HG03045 (cell line): ENCODE measurements around the gene PNKD.

Experiments used
- ATAC-seq: cut with Tn5 transposase; IDR thresholded peaks from one replicate; pipeline ENCODE4 v1.9.1; 2021; ENCODE audit warnings: mild to moderate bottlenecking, moderate library complexity; ENCODE audit not compliant: unreplicated experiment

The PNKD gene

DNA sequence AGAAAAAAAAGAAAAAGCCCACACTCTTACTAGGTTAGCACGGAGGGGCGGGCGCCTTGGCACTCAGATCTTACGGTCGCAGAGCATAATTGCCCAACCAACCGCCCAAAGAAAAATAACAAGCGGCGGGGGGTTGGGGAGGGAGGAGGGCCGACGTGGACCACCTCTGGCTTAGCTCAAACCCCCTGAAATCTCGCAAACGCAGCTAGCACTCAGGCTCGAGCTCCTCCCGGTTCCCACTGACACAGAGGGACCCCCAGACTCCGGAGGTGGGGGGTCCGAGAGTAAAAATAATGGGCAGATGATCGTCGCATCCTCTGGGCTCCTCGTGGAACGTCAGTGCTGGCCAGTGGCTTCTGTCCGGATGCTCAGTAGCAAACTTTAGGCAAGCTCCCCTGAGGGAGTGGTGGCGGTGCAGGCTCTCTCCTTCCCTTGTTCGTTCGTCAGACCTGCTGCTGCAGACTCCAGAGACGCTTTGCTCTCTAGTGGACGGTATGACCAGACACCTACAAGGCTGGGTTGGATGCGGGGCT lies 98.4 kb downstream of the PNKD start:
- ATAC-seq = no peak

DNA sequence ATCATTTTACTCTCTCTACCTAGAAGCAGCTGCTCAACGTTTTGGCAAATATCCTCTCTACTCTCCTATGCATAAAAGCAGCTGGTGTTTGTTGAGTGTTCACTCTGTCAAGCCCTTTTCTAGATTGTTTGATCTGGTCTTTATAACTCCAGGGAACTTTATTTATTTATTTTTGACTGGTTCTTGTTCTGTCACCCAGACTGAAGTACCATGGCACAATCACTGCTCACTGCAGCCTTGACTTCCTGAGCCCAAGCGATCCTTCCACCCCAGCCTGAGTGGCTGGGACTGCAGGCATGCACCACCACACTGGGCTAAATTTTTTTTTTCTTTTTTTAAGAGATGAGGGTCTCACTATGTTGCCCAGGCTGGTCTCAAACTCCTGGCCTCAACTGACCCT lies 99.0 kb downstream of the PNKD start:
- ATAC-seq = no peak

DNA sequence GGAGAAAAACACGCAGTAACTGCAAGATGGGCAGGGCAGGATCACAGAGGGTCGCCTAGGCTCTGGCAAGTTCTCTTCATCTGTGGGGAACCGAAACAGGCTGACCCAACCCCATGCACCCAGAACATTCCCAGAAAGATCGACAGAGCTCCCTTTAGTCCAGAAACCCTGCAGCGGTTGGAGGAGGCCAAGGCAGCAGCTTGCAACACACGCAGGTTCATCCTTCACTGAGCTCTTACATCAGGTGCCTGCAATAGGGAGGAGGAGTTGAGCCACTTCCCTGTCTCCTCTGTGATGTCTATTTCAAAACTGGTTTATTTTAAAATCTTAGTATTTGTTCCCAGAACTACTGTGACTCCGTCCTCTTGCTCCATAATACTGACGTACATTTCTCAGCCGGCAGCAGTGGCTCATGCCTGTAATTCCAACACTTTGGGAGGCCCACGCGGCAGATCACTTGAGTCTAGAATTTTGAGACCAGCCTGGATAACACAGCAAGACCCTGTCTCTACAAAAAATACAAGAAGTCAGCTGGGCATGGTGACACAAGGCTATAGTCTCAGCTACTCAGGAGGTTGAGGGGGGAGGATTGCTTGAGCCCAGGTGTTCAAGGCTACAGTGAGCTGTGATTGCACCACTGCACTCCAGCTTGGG lies 100.2 kb downstream of the PNKD start:
- ATAC-seq = no peak

DNA sequence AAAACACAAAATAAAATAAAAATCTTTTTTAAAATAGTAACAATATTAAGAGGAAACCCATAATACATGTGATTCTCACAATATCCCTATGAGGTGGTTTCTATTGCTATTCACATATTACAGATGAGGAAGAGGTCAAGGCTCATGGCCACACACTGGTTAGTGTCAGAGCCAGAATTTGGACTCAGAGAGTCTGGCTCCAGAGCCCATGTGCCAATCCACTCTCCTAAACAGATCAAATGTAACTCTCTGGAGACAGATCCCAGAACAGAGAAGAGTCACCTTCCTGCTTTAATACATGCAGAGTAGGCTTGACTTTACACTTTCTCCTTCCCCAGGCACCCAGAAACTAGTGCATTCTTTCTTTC lies 101.6 kb downstream of the PNKD start:
- ATAC-seq = no peak

DNA sequence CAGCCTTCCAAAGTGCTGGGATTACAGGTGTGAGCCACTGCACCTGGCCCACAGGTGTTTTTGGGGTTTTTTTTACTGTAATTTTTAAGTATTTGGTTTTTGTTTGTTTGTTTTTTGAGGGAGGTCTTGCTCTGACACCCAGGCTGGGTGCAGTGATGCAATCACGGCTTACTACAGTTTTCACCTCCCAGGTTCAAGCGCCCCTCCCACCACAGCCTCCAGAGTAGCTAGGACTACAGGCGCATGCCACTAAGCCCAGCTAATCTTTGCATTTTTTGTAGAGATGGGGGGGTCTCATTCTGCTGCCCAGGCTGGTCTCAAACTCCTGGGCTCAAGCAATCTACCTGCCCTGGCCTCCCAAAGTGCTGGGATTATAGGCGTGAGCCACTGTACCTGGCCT lies 104.5 kb downstream of the PNKD start:
- no peak for ATAC-seq

DNA sequence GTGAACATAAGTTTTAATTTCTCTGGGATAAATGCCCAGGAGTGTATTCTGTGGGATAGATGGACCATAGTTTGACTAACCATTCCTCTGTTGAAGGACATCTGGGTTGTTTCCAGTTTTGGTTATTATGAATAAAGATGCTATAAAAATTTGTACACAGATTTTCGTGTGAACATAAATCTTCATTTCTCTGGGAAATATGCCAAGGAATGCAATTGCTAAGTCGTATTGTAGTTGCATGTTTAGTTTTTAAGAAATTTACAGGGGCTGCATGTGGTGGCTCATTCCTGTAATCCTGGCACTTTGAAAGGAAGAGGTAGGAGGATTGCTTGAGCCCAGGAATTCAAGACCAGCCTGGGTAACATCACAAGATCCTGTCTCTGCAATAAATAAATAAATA lies 104.9 kb downstream of the PNKD start:
- ATAC-seq = no peak

DNA sequence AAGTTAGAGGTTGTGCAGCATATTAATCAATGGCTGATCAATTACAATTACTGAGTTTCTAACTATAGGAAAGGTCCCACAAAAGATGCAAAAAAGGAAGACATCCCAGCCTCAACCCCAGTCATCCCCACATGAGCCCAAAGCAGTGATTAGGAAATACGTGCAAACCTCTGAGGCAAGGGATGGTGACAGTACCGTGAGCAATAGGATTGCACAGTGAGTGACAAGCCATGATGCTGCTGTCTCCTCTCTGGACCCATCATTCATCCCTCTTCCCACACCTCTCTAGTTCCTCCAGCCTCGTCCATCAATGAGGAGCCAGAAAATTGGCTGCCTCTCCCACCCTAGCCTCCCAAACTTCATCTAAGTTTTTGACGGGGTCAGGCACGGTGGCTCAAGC lies 107.7 kb downstream of the PNKD start:
- ATAC-seq = no peak

DNA sequence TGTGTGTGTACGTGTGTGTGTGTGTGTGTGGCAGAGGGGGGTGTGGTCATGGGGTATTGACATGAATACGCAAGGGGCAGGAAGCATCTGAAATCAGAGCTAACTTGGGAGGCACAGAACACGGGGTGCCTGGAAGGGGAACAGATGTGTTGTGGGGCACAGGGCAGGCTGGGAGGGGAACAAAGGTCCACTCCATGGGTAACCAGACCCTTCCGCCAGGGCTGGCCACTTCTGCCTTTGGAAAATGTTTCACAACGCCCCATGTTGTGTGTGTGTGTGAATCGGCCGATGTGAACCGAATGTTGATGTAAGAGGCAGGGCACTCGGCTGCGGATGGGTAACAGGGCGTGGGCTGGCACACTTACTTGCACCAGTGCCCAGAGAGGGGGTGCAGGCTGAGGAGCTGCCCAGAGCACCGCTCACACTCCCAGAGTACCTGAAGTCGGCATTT lies 111.6 kb downstream of the PNKD start, which contains the start of gene SLC11A1:
Gene SLC11A1, plus strand, starts transcription at position 358 of the 451 bp plus-strand sequence. CDS start 96 bp downstream, outside the sequence.
- no peak for ATAC-seq

DNA sequence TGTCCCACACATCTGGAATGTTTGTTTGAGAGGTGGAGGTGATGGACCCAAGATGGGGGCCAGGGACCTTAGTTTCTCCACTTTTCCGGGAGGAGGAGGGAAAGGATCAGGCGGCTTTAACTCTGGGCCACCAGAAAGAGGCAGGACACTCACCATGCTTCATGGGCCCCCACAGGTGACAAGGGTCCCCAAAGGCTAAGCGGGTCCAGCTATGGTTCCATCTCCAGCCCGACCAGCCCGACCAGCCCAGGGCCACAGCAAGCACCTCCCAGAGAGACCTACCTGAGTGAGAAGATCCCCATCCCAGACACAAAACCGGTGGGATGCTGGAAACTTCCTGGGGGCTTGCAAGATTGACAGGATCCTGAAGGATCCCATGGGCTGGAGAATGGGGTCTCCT lies 112.5 kb downstream of the PNKD start:
- ATAC-seq = no peak

DNA sequence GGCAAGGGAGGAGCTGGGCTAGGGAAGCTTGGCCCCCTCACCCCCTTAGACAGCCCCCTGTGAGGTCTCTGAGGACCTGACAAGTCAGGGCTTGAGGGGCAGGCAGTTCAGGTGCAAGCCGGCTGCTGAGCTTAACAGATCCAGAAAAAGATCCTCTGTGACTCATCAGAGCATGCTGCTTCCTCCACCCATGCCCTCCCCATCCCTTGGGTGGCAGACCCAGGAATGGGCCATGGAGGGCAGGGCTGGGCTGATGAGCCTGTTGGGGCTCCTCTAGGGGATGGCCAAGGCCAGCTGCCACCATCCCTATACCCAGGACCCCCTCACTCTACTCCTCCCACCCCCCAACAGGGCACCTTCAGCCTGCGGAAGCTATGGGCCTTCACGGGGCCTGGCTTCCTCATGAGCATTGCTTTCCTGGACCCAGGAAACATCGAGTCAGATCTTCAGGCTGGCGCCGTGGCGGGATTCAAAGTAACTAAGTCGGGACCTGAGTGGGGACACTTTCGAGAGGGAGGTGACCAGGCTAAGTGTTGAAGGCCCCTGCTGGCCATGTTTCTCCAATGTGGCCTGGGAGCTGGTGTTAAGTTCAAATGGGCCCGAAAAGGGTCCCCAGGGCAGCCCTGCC lies 113.7 kb downstream of the PNKD start:
- no peak for ATAC-seq

DNA sequence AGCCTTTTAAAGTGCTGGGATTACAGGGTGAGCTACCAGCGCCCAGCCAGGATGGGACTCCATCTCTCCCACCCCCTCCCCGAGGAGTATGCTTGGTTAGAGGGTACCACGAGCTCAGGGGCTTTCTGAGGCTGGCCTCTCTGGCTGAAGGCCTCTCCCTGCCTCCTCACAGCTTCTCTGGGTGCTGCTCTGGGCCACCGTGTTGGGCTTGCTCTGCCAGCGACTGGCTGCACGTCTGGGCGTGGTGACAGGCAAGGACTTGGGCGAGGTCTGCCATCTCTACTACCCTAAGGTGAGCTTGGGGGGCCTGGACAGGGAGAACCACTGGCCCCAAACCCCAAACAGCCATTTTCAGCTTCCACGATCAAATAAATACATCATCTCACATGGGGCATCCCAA lies 114.7 kb downstream of the PNKD start:
- ATAC-seq = no peak

DNA sequence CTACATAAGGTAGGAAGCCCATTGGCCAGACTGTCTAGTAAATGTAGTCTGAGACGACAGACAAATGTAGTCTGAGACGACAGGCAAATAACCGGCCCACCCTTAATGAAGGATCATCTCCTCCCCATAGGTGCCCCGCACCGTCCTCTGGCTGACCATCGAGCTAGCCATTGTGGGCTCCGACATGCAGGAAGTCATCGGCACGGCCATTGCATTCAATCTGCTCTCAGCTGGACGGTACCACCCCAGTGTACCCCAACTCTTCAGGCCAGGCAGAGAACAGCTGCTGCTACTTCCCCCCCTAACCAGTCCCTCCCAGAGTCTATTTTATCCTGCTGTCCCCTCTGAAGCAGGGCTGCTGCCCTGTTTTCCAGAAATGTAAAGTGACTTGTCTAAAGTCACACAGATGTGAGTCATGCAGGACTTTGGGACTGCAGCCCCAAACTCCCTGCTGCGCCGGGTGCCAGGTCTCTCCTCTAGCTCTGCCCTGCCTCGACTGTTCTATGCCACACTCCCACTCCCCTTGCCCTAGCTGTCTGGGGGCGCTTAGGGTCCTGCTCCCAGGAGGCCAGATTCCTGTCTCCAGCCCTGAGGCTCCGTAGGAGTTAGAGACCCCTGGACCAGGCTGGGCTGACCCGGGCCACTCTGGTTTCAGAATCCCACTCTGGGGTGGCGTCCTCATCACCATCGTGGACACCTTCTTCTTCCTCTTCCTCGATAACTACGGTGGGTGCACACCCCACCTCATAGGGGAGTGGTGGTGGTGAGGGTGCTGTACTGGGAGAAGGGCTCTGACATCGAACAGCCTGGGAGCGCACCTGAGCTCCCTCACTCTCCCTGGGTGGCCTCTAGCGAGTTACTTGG lies 116.4 kb downstream of the PNKD start:
- no peak for ATAC-seq

DNA sequence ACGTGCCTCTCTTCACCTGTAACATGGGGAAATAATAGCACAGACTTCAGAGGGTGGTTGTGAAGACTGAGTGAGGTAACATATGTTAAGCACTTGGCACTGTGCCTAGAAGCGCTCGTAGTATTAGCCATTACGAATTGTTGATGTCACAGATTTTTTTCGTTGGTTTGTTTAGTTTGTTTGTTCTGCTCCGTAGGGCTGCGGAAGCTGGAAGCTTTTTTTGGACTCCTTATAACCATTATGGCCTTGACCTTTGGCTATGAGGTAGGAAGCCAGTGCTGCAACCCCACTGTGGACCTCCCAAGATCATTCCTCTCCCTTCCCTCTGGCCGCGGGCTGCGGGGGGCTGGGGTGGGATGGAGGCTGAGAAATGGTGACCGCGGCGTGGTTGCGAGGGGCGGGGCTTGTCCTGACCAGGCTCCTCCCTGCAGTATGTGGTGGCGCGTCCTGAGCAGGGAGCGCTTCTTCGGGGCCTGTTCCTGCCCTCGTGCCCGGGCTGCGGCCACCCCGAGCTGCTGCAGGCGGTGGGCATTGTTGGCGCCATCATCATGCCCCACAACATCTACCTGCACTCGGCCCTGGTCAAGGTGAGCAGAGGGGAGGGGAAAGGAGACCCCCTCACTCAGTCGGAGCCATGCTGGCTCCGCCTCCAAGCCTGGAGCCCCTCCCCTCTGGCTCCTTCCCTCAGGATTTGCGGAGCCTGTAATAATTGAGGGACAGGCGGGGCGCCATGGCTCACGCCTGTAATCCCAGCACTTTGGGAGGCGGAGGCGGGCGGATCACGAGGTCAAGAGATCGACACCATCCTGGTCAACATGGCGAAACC lies 117.3 kb downstream of the PNKD start:
- ATAC-seq = no peak

DNA sequence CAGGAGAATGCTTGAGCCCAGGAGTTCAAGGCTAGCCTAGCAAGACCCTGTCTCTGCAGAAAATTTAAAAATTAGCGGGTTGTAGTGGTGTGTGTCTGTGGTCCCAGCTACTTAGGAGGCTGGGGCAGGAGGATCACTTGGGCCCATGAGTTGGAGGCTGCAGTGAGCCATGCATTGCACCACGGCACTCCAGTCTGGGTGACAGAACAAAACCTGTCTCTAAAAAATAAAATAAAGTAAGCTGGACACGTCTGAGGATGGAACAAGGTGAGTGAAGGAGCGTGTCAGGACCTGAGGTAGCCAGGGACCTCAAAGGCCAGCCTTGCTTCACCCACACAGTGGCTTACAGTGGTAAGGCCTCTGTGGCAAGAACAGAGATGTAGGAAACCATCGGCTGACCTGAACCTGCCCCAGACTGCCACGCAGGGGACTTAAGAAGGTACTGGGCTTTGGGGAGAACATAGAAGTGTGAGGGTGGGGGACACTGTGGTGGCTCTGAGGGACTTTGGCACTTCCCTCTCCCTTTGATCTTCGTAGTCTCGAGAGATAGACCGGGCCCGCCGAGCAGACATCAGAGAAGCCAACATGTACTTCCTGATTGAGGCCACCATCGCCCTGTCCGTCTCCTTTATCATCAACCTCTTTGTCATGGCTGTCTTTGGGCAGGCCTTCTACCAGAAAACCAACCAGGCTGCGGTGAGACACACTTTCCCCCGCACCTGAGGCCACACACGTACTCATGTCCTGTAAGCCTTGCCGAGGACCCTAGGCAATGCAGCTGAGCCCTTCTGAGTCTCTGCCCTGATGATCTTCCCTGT lies 119.2 kb downstream of the PNKD start:
- ATAC-seq = no peak

DNA sequence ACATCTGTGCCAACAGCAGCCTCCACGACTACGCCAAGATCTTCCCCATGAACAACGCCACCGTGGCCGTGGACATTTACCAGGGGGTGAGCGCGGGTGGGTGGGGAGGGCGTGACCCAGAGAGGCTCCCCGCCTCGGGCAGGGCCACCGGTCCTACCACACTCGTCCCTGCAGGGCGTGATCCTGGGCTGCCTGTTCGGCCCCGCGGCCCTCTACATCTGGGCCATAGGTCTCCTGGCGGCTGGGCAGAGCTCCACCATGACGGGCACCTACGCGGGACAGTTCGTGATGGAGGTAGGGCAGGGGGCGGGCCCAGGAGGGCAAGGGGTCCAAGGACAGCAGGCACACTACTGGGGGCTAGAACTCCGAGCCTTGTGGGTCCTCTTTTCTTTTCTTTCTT lies 120.9 kb downstream of the PNKD start:
- no peak for ATAC-seq

DNA sequence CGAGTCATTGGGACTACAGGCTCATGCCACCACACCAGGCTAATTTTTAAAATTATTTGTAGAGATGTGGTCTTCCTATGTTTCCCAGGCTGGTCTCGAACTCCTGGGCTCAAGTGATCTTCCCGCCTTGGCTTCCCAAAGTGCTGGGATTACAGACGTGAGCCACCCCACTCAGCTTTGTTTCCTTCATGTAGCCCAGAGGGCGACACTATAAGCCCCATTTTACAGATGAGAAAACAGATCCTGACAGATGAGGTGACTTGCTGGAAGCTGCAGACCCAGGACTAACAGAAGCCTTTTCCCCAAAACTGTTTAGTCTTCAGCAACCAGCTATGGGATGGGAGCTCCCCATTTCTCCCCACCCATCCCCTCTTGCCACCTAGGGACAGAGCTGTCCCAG lies 122.1 kb downstream of the PNKD start:
- no peak for ATAC-seq

DNA sequence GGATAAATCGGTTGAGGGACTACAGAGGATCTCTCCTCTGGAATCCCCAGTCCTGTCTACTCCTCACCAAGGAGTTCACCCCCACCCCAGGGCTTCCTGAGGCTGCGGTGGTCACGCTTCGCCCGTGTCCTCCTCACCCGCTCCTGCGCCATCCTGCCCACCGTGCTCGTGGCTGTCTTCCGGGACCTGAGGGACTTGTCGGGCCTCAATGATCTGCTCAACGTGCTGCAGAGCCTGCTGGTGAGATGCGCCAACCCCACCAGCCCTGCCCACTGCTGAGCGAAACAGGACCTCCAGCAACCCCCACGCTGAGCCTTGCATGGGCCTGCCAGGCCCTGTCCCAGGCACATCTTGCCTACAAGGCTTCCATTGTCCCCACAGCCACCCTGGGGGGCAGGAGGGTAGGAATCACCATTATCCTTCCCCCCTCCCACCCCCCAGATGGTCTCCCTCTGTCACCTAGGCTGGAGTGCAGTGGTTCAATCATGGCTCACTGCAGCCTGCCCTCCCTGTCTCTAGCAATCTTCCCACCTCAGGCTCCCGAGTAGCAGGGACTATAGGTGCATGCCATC lies 122.7 kb downstream of the PNKD start:
- no peak for ATAC-seq

DNA sequence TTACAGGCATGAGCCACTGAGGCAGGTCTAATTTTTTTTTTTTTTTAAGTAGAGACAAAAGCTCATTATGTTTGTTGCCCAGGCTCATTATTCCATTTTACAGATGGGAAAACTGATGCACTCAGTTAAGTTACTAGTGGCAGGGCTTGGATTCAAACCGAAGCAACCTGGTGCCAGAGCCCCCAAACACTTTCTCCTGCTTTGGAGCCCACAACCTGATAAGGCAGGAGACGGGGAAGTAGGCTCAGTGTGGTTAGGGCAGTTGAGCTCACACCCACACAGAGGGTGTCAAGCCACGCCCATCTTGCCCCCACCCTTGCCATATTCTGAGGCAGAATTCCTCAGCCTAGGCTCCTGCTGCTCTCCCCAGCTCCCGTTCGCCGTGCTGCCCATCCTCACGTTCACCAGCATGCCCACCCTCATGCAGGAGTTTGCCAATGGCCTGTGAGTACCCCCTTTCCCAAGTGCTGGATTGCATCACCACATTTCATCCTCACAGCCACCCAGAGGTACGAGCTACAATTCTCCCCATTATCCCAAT lies 123.5 kb downstream of the PNKD start:
- no peak for ATAC-seq
